Effector memory CD8-positive, alpha-beta T cell (primary cell): ENCODE results near the gene ARIH2.

Source experiments
- ATAC-seq: fragments of 150-1000 bp; cut with Tn5 transposase; replicated peaks from 2 replicates; pipeline ENCODE4 v1.10.0; 2021; ENCODE audit warnings: mild to moderate bottlenecking, moderate library complexity
- DNase-seq, 3 experiments: peaks; one replicate each; pipeline ENCODE4 v3.0.0; 2021
- H3K27ac Mint-ChIP-seq, 2 donors: one replicate each; pipeline ENCODE4 v1.8.0; 2022; ENCODE audit warnings: mild to moderate bottlenecking in 2 of 2, mixed read lengths in 2 of 2, moderate library complexity in 2 of 2
- H3K27me3 Mint-ChIP-seq, 2 donors: one replicate each; pipeline ENCODE4 v1.8.0; 2022; ENCODE audit warnings: mixed read lengths in 2 of 2
- H3K36me3 Mint-ChIP-seq: one replicate; pipeline ENCODE4 v1.8.0; 2022; ENCODE audit warnings: mild to moderate bottlenecking, moderate library complexity, mixed read lengths; ENCODE audit not compliant: insufficient read depth
- H3K4me1 Mint-ChIP-seq, 2 donors: one replicate each; pipeline ENCODE4 v1.8.0; 2022; ENCODE audit warnings: low read depth in 2 of 2, mixed read lengths in 2 of 2
- H3K4me3 Mint-ChIP-seq, 2 donors: one replicate each; pipeline ENCODE4 v1.8.0; 2022; ENCODE audit warnings: mild to moderate bottlenecking in 2 of 2, mixed read lengths in 2 of 2, moderate library complexity in 2 of 2
- H3K9me3 Mint-ChIP-seq, 2 donors: one replicate each; pipeline ENCODE4 v1.8.0; 2022; ENCODE audit warnings: mixed read lengths in 2 of 2
- total RNA-seq, 9 experiments: gene quantifications; one replicate each; lab custom pipeline; 2026; lab: John Stamatoyannopoulos, UW

Gene ARIH2
- 160 to 237 (median 197) reads per million in 9 experiments for total RNA-seq

- DNase-seq = peak; percentile 81 to 86 (median 86)
- H3K36me3 Mint-ChIP-seq = peaks cover 50% of the 10 kb centered on the region
- H3K4me1 Mint-ChIP-seq = peaks cover 16 to 22% of the 10 kb centered on the region in 2 donors
- H3K27ac Mint-ChIP-seq = peak within 1 kb of the TSS; percentile 99 to 100
- H3K27me3 Mint-ChIP-seq = no peaks in the 10 kb centered on the region
- peak; percentile 79 for ATAC-seq
- peak within 1 kb of the TSS; percentile 98 for H3K4me3 Mint-ChIP-seq
- H3K9me3 Mint-ChIP-seq = no peaks in the 10 kb centered on the region
These were observed at the start of gene ARIH2 for GRCh38 chr3:48918388-48919214. Gene ARIH2, plus strand, starts transcription at chr3:48918842. Its CDS starts 8,717 bp downstream, at chr3:48927559.

- peaks cover 5 to 10% of the 10 kb centered on the region in 2 donors for H3K4me1 Mint-ChIP-seq
- no peaks in the 10 kb centered on the region for H3K9me3 Mint-ChIP-seq
- no peak overlapping the region for H3K27ac Mint-ChIP-seq
- no peak for DNase-seq
- no peaks in the 10 kb centered on the region for H3K27me3 Mint-ChIP-seq
- ATAC-seq = no peak
- H3K4me3 Mint-ChIP-seq = no peak overlapping the region
- H3K36me3 Mint-ChIP-seq = peaks cover 35% of the 10 kb centered on the region
These were observed 41.0 kb upstream of the ARIH2 start for GRCh38 chr3:48877671-48878070.

- Mint-ChIP-seq H3K4me1 (peaks cover 5 to 10% of the 10 kb centered on the region in 2 donors), H3K9me3 (no peaks in the 10 kb centered on the region), H3K27ac (peak overlapping the region in 1 of 2 donors; percentile 56), H3K36me3 (peaks cover 41% of the 10 kb centered on the region), H3K27me3 (no peaks in the 10 kb centered on the region), H3K4me3 (no peak overlapping the region)
- ATAC-seq (no peak), DNase-seq (no peak)
These were observed 39.2 kb upstream of the ARIH2 start for GRCh38 chr3:48879307-48879993.

GRCh38 chr3:48879994-48880377 lies 38.7 kb upstream of the ARIH2 start:
- peaks cover 10% of the 10 kb centered on the region in 2 donors for H3K4me1 Mint-ChIP-seq
- H3K27ac Mint-ChIP-seq = peak overlapping the region in 1 of 2 donors; percentile 56
- DNase-seq = no peak
- ATAC-seq = no peak
- H3K27me3 Mint-ChIP-seq = no peaks in the 10 kb centered on the region
- H3K4me3 Mint-ChIP-seq = no peak overlapping the region
- H3K9me3 Mint-ChIP-seq = no peaks in the 10 kb centered on the region
- H3K36me3 Mint-ChIP-seq = peaks cover 41% of the 10 kb centered on the region

GRCh38 chr3:48881006-48881405 lies 37.6 kb upstream of the ARIH2 start:
- no peak for DNase-seq
- no peak for ATAC-seq
- H3K27me3 Mint-ChIP-seq = no peaks in the 10 kb centered on the region
- H3K4me1 Mint-ChIP-seq = peaks cover 13 to 16% of the 10 kb centered on the region in 2 donors
- no peak overlapping the region for H3K4me3 Mint-ChIP-seq
- peaks cover 44% of the 10 kb centered on the region for H3K36me3 Mint-ChIP-seq
- no peaks in the 10 kb centered on the region for H3K9me3 Mint-ChIP-seq
- H3K27ac Mint-ChIP-seq = peak overlapping the region in 1 of 2 donors; percentile 24

- Mint-ChIP-seq H3K9me3 (no peaks in the 10 kb centered on the region), H3K27me3 (no peaks in the 10 kb centered on the region), H3K36me3 (peaks cover 44% of the 10 kb centered on the region), H3K4me1 (peaks cover 13 to 17% of the 10 kb centered on the region in 2 donors), H3K27ac (peak overlapping the region; percentile 28 to 57), H3K4me3 (no peak overlapping the region)
- no peak for DNase-seq
- no peak for ATAC-seq
These were observed 37.0 kb upstream of the ARIH2 start for GRCh38 chr3:48881652-48882114.

GRCh38 chr3:48885753-48886152 lies 32.9 kb upstream of the ARIH2 start:
- Mint-ChIP-seq H3K36me3 (peaks cover 55% of the 10 kb centered on the region), H3K4me3 (no peak overlapping the region), H3K9me3 (no peaks in the 10 kb centered on the region), H3K27ac (no peak overlapping the region), H3K4me1 (peaks cover 19 to 27% of the 10 kb centered on the region in 2 donors), H3K27me3 (no peaks in the 10 kb centered on the region)
- DNase-seq = no peak
- ATAC-seq = no peak

- DNase-seq = no peak
- no peaks in the 10 kb centered on the region for H3K27me3 Mint-ChIP-seq
- H3K4me1 Mint-ChIP-seq = peaks cover 17% of the 10 kb centered on the region in 2 donors
- H3K9me3 Mint-ChIP-seq = no peaks in the 10 kb centered on the region
- H3K27ac Mint-ChIP-seq = no peak overlapping the region
- no peak overlapping the region for H3K4me3 Mint-ChIP-seq
- ATAC-seq = no peak
- peaks cover 44% of the 10 kb centered on the region for H3K36me3 Mint-ChIP-seq
These were observed 27.0 kb upstream of the ARIH2 start for GRCh38 chr3:48891606-48892005.

- no peaks in the 10 kb centered on the region for H3K9me3 Mint-ChIP-seq
- peaks cover 34 to 35% of the 10 kb centered on the region in 2 donors for H3K4me1 Mint-ChIP-seq
- no peaks in the 10 kb centered on the region for H3K27me3 Mint-ChIP-seq
- no peak for DNase-seq
- H3K27ac Mint-ChIP-seq = no peak overlapping the region
- H3K4me3 Mint-ChIP-seq = no peak overlapping the region
- no peak for ATAC-seq
- H3K36me3 Mint-ChIP-seq = peaks cover 27% of the 10 kb centered on the region
These were observed 24.1 kb upstream of the ARIH2 start for GRCh38 chr3:48894516-48894915.

- DNase-seq (no peak), ATAC-seq (no peak)
- Mint-ChIP-seq H3K27ac (peak overlapping the region; percentile 91 to 93), H3K4me1 (peaks cover 33 to 40% of the 10 kb centered on the region in 2 donors), H3K4me3 (peak overlapping the region; percentile 21 to 92), H3K27me3 (no peaks in the 10 kb centered on the region), H3K9me3 (no peaks in the 10 kb centered on the region), H3K36me3 (peaks cover 11% of the 10 kb centered on the region)
These were observed 21.7 kb upstream of the ARIH2 start for GRCh38 chr3:48896936-48897335.

- ATAC-seq (peak; percentile 1), DNase-seq (peak in 1 of 3 experiments; percentile 10)
- Mint-ChIP-seq H3K9me3 (no peaks in the 10 kb centered on the region), H3K4me1 (peaks cover 33 to 35% of the 10 kb centered on the region in 2 donors), H3K27me3 (no peaks in the 10 kb centered on the region), H3K36me3 (peaks cover 6% of the 10 kb centered on the region), H3K27ac (peak overlapping the region; percentile 91 to 93), H3K4me3 (peak overlapping the region; percentile 92 to 96)
These were observed 20.9 kb upstream of the ARIH2 start for GRCh38 chr3:48897460-48898376.

GRCh38 chr3:48898383-48899234 lies 20.0 kb upstream of the ARIH2 start, which contains the start of gene SLC25A20:
Gene SLC25A20, minus strand, starts transcription at chr3:48898882. Its CDS starts 88 bp downstream, at chr3:48898794.
- Mint-ChIP-seq H3K4me3 (peak within 1 kb of the TSS; percentile 92 to 96), H3K4me1 (peaks cover 33 to 40% of the 10 kb centered on the region in 2 donors), H3K36me3 (peaks cover 6% of the 10 kb centered on the region), H3K27ac (peak within 1 kb of the TSS; percentile 91 to 93), H3K9me3 (no peaks in the 10 kb centered on the region), H3K27me3 (no peaks in the 10 kb centered on the region)
- DNase-seq (peak; percentile 83 to 86 (median 85)), ATAC-seq (peak; percentile 91)
